SK-N-MC (cell line): Measurements from ENCODE around the gene GRIA1.

Source experiments
- EZH2 ChIP-seq: fragments of 200-600 bp; sonication (generic); IDR thresholded peaks from one replicate; pipeline ENCODE4 v1.6.1; 2017; ENCODE audit warnings: antibody characterized with exemption
- POLR2AphosphoS5 ChIP-seq: IDR thresholded peaks from 2 replicates; pipeline ENCODE4 v1.6.1; 2012; ENCODE audit warnings: mild to moderate bottlenecking, low read depth, low read length, borderline replicate concordance

DNA sequence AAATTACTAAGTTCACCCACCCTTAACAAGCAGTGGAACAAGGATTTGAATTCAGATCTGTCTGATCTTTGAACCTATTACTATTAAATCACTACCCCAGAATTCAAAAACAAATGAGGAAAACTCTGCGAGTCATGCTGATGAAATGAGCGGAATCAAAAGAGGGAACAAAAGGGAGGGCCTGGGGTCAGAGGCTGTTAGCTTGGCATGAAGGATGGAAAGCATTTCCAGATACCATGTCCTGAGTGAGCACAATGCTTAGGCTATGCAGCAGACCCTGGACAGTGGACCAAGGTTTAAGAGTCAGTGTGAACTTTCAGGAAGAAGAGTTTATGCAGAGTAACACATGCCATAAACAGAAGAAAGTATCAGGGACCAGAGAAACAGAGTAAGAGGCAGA is 30.5 kb downstream of the GRIA1 start:
- TF ChIP-seq EZH2 (no peak), POLR2AphosphoS5 (no peak)
